Mesendoderm (in vitro differentiated cells): Measurements from ENCODE around the gene FAM83C.

Experiments used
- DNase-seq: peaks from one replicate; pipeline ENCODE4 v3.0.0; 2013
- H2AK5ac ChIP-seq: 2 replicates; pipeline ENCODE4 v1.6.1; 2013; ENCODE audit warnings: low read length, inconsistent platforms
- H2BK120ac ChIP-seq: 2 replicates; pipeline ENCODE4 v1.6.1; 2013; ENCODE audit warnings: low read depth, mild to moderate bottlenecking, low read length, moderate library complexity, mixed read lengths
- H2BK15ac ChIP-seq: replicated peaks from 2 replicates; pipeline ENCODE4 v1.6.1; 2013; ENCODE audit warnings: low read depth, mild to moderate bottlenecking, moderate library complexity
- H2BK5ac ChIP-seq: 2 replicates; pipeline ENCODE4 v1.6.1; 2013; ENCODE audit warnings: low read length, inconsistent platforms
- H3K18ac ChIP-seq: 2 replicates; pipeline ENCODE4 v1.6.1; 2013; ENCODE audit warnings: mild to moderate bottlenecking, low read length, mixed read lengths
- H3K23ac ChIP-seq: one replicate; pipeline ENCODE4 v1.6.1; 2013; ENCODE audit warnings: low read length
- H3K27ac ChIP-seq: 2 replicates; pipeline ENCODE4 v1.5.1; 2013; ENCODE audit warnings: low read depth, mild to moderate bottlenecking, inconsistent platforms, low read length, moderate library complexity
- H3K27me3 ChIP-seq: 2 replicates; pipeline ENCODE4 v1.6.1; 2013; ENCODE audit warnings: low read length, control low read depth, mild to moderate bottlenecking, inconsistent platforms; ENCODE audit not compliant: insufficient read depth, poor library complexity
- H3K36me3 ChIP-seq: 2 replicates; pipeline ENCODE4 v1.6.1; 2013; ENCODE audit warnings: low read length, inconsistent platforms; ENCODE audit not compliant: control insufficient read depth, insufficient read depth
- H3K4ac ChIP-seq: one replicate; pipeline ENCODE4 v1.6.1; 2013; ENCODE audit warnings: low read depth, mild to moderate bottlenecking, low read length, moderate library complexity
- H3K4me1 ChIP-seq: 2 replicates; pipeline ENCODE4 v1.6.1; 2013; ENCODE audit warnings: low read depth, low read length, inconsistent platforms; ENCODE audit not compliant: control insufficient read depth
- H3K4me2 ChIP-seq: 2 replicates; pipeline ENCODE4 v1.6.1; 2013; ENCODE audit warnings: low read length
- H3K4me3 ChIP-seq: 2 replicates; pipeline ENCODE4 v1.5.1; 2013; ENCODE audit warnings: mild to moderate bottlenecking, low read length
- H3K56ac ChIP-seq: one replicate; pipeline ENCODE4 v1.6.1; 2013; ENCODE audit warnings: low read length
- H3K79me1 ChIP-seq: 2 replicates; pipeline ENCODE4 v1.6.1; 2013; ENCODE audit warnings: low read length, inconsistent platforms
- H3K79me2 ChIP-seq: 2 replicates; pipeline ENCODE4 v1.6.1; 2013; ENCODE audit warnings: mild to moderate bottlenecking, low read length; ENCODE audit not compliant: control insufficient read depth, insufficient read depth
- H3K9ac ChIP-seq: 2 replicates; pipeline ENCODE4 v1.6.1; 2013; ENCODE audit warnings: low read length, inconsistent platforms
- H4K5ac ChIP-seq: one replicate; pipeline ENCODE4 v1.6.1; 2013; ENCODE audit warnings: low read length
- H4K8ac ChIP-seq: one replicate; pipeline ENCODE4 v1.6.1; 2013; ENCODE audit warnings: low read depth, mild to moderate bottlenecking, control low read depth, low read length, moderate library complexity
- WGBS: extraction: QIAGEN DNeasy Blood & Tissue Kit; methylation state at CpG from one replicate; pipeline ENCODE4 v1.1.7; 2013; ENCODE audit warnings: low lambda C conversion rate, missing lambda C conversion rate; ENCODE audit not compliant: insufficient coverage; ENCODE audit errors: extremely low coverage; 5-methylcytosine and 5-hydroxymethylcytosine counted together

The FAM83C gene

DNA sequence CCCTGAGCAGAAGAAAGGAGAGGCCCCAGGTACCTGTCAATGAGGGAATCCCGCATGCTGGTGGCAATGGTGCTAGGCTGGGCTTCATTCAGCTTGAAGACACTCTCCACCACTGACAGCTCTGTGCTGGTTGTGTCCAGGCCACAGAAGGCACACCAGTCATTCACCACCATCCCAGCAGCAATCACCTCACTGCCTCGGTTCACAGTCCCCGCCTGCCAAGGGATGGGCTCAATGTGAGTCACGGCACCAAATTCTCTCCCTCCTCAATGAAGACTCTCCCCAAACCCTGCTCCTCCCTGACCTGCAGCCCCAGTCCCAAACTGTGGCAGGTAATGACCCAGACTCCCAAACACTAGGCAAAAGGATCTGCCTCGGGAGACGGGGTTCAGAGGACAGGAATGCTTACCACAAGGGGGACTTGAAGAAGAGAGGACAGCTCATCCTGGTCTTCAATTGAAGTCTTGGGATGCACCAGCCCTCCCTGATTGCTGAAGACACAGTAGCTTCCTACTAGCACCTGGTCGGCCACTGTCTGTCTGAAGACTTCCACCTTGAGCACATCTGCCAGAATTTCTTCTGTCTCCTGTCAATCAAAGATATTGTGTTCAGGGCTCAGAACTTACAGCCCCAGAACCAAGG is 12.6 kb downstream of the FAM83C start:
- Histone ChIP-seq H2AK5ac (no peak overlapping the region), H3K4me1 (peaks cover 5% of the 10 kb centered on the region), H2BK15ac (no peak overlapping the region), H2BK120ac (no peak overlapping the region), H3K79me1 (peaks cover 7% of the 10 kb centered on the region), H4K8ac (no peak overlapping the region), H3K4me2 (no peak overlapping the region), H3K79me2 (peaks cover 18% of the 10 kb centered on the region), H3K36me3 (peaks cover 10% of the 10 kb centered on the region), H3K9ac (no peak overlapping the region), H3K27ac (no peak overlapping the region), H3K4ac (no peak overlapping the region), H3K56ac (no peak overlapping the region), H3K18ac (no peak overlapping the region), H3K23ac (no peak overlapping the region), H3K4me3 (no peak overlapping the region), H2BK5ac (no peak overlapping the region), H3K27me3 (no peaks in the 10 kb centered on the region), H4K5ac (no peak overlapping the region)
- no peak for DNase-seq
- WGBS = no CpG with 5 or more reads among the region's 7 CpGs

DNA sequence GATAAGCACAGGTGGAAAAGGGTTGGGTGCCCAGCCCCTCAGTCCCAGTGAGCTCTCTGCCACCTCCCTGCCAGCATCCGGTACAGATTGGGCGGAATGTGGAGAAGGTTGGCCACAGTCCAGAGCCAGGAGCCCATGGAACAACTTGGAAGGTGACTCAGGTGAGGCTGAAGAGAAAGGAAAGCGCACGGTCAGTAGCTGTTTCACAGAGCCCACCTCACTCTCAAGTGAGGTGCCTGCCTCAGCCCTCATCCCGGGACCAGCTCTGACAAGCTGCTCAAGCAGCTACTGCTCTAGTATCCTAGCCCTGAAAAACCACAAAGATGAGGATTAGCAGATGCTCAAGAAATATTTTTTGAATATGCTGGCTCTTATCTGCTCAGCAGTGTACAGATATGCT is 13.2 kb downstream of the FAM83C start:
- Histone ChIP-seq H2AK5ac (no peak overlapping the region), H3K4me1 (peaks cover 5% of the 10 kb centered on the region), H3K27me3 (no peaks in the 10 kb centered on the region), H2BK5ac (no peak overlapping the region), H3K4ac (no peak overlapping the region), H3K4me2 (no peak overlapping the region), H3K23ac (no peak overlapping the region), H3K79me2 (peaks cover 15% of the 10 kb centered on the region), H4K5ac (no peak overlapping the region), H3K4me3 (no peak overlapping the region), H3K56ac (no peak overlapping the region), H3K18ac (no peak overlapping the region), H4K8ac (no peak overlapping the region), H2BK15ac (no peak overlapping the region), H3K79me1 (peaks cover 5% of the 10 kb centered on the region), H3K27ac (no peak overlapping the region), H3K9ac (no peak overlapping the region), H2BK120ac (no peak overlapping the region), H3K36me3 (peaks cover 10% of the 10 kb centered on the region)
- no peak for DNase-seq
- no CpG with 5 or more reads among the region's 5 CpGs for WGBS

GRCh38 chr20:35277531-35278395 is 14.5 kb downstream of the FAM83C start, which contains the start of gene MMP24OS:
Gene MMP24OS (minus strand): TSS chr20:35278122. CDS start chr20:35277929, 193 bp downstream.
- Histone ChIP-seq H3K56ac (peak within 1 kb of the TSS; percentile 95), H3K79me1 (no peaks in the 10 kb centered on the region), H3K4me1 (peaks cover 2% of the 10 kb centered on the region), H3K27me3 (no peaks in the 10 kb centered on the region), H2BK120ac (no peak within 1 kb of the TSS), H3K36me3 (peaks cover 8% of the 10 kb centered on the region), H2BK15ac (no peak within 1 kb of the TSS), H3K18ac (peak within 1 kb of the TSS; percentile 82), H4K5ac (no peak within 1 kb of the TSS), H3K9ac (peak within 1 kb of the TSS; percentile 90), H2AK5ac (no peak within 1 kb of the TSS), H2BK5ac (no peak within 1 kb of the TSS), H3K4me2 (peak within 1 kb of the TSS; percentile 73), H3K4ac (peak within 1 kb of the TSS; percentile 85), H4K8ac (peak within 1 kb of the TSS; percentile 88), H3K4me3 (peak within 1 kb of the TSS; percentile 73), H3K27ac (peak within 1 kb of the TSS; percentile 66), H3K23ac (peak within 1 kb of the TSS; percentile 83), H3K79me2 (peaks cover 5% of the 10 kb centered on the region)
- WGBS = no CpG with 5 or more reads among the region's 76 CpGs
- DNase-seq = peak; percentile 96

DNA sequence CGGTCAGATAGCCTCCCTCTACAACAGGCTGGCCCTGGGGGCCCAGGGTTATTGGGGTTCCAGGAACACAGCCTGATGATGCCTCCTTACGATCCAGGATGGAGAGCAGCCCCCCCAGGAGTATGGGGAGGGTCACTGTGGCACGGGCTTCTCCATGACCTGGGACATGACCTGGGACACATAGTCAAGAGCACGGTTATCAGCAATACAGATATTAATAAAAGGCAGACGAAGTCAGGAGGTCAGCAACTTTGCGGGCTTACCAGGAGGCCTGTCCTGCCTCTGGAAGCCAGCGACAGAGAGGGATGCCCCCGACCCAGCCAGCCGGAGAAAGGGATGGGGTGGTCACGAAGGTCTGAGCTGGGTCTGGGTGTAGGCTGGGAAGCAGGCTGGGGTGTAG is 15.1 kb downstream of the FAM83C start:
- Histone ChIP-seq H3K4me1 (peaks cover 2% of the 10 kb centered on the region), H3K4me2 (peak overlapping the region; percentile 73), H4K8ac (peak overlapping the region; percentile 44), H3K79me2 (peaks cover 3% of the 10 kb centered on the region), H4K5ac (no peak overlapping the region), H3K9ac (peak overlapping the region; percentile 90), H3K56ac (peak overlapping the region; percentile 95), H3K27ac (peak overlapping the region; percentile 66), H3K36me3 (peaks cover 8% of the 10 kb centered on the region), H2BK120ac (no peak overlapping the region), H3K23ac (peak overlapping the region; percentile 83), H3K27me3 (no peaks in the 10 kb centered on the region), H3K4ac (no peak overlapping the region), H3K4me3 (peak overlapping the region; percentile 73), H2BK15ac (no peak overlapping the region), H2AK5ac (no peak overlapping the region), H3K18ac (peak overlapping the region; percentile 82), H2BK5ac (no peak overlapping the region), H3K79me1 (no peaks in the 10 kb centered on the region)
- no CpG with 5 or more reads among the region's 10 CpGs for WGBS
- DNase-seq = no peak

DNA sequence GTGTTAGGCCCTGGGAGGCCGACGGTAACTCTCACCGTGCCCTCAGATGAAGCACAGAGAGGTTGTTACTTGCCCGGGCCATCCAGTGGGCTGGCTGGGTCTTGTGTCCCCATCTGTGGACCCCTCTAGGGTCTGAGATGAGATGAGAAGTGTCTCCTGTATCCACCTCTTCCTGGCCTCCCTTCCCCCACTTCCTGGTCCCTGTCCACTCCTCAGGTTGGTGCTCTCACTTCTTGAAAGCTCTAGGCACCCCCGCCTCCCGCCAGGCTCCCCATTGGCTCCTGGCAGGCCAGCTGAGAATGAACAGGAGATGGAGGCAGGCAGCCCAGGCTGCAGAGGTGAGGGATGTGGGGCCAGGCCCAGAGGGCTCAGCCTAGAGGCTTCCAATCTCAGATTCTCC is 15.8 kb downstream of the FAM83C start:
- Histone ChIP-seq H3K36me3 (peaks cover 8% of the 10 kb centered on the region), H3K4me1 (peaks cover 2% of the 10 kb centered on the region), H3K23ac (no peak overlapping the region), H3K27ac (no peak overlapping the region), H3K4me2 (no peak overlapping the region), H3K79me1 (no peaks in the 10 kb centered on the region), H3K56ac (peak overlapping the region; percentile 50), H3K9ac (peak overlapping the region; percentile 90), H3K18ac (no peak overlapping the region), H2BK15ac (no peak overlapping the region), H3K79me2 (no peaks in the 10 kb centered on the region), H3K27me3 (no peaks in the 10 kb centered on the region), H2AK5ac (no peak overlapping the region), H2BK120ac (no peak overlapping the region), H4K5ac (no peak overlapping the region), H4K8ac (no peak overlapping the region), H2BK5ac (no peak overlapping the region), H3K4me3 (no peak overlapping the region), H3K4ac (no peak overlapping the region)
- no CpG with 5 or more reads among the region's 6 CpGs for WGBS
- no peak for DNase-seq
